Measurements from ENCODE around the gene MTFMT.

GRCh38 chr15:64987136-64987535, 42.3 kb downstream of the MTFMT start:
- TF ChIP-seq CTCF (conservative IDR thresholded peaks at IDR 0.05; ENCODE audit: low read depth in 2 of 2), result no peak
- TF ChIP-seq REST (IDR thresholded peaks at IDR 0.05; ENCODE audit: unreplicated experiment), result no peak
- no peak for TF ChIP-seq EZH2 (IDR thresholded peaks at IDR 0.05; ENCODE audit: low read depth, unreplicated experiment)
- TF ChIP-seq POLR2AphosphoS5 (IDR thresholded peaks at IDR 0.05; ENCODE audit: low read depth), result no peak
- no peak for TF ChIP-seq STAT1 (IDR thresholded peaks at IDR 0.05; ENCODE audit: unreplicated experiment)
- TF ChIP-seq JUNB (IDR thresholded peaks at IDR 0.05; ENCODE audit: unreplicated experiment), result no peak
- TF ChIP-seq ZNF114 (CRISPR knock-in tag; IDR thresholded peaks at IDR 0.05), result no peak
- no peak for TF ChIP-seq CREB1 (CRISPR knock-in tag; IDR thresholded peaks at IDR 0.05; ENCODE audit: low read depth)
